WTC11 (cell line): Measurements from ENCODE around the gene MYO5B. TPM values are rescaled to one million over a fixed set of nuclear protein-coding genes. Genes with fewer than 3 reads are reported as not detected.

Experiments used
- ATAC-seq: fragments of 200-7000 bp; cut with Tn5 transposase; 2 replicates; pipeline ENCODE4 v1.10.0; 2021; ENCODE audit warnings: mild to moderate bottlenecking, moderate library complexity
- CTCF ChIA-PET: fragments of 300-600 bp; sonication (Branson Sonifier 250); formaldehyde crosslinking; loops from one replicate; lab custom pipeline; 2021; ENCODE audit warnings: antibody characterized with exemption; lab: Charles Lee
- POLR2A ChIA-PET: fragments of 350-600 bp; sonication (Branson Sonifier 250); formaldehyde crosslinking; loops from one replicate; lab custom pipeline; 2021; ENCODE audit warnings: antibody characterized with exemption; lab: Charles Lee
- DNase-seq: peaks from one replicate; pipeline ENCODE4 v3.0.0; 2021; ENCODE audit warnings: low spot score
- H3K27ac Mint-ChIP-seq: 2 replicates; pipeline ENCODE4 v1.8.0; 2021; ENCODE audit warnings: mixed read lengths
- H3K27me3 Mint-ChIP-seq: 2 replicates; pipeline ENCODE4 v1.8.0; 2021; ENCODE audit warnings: low read depth, mild to moderate bottlenecking, moderate library complexity, mixed read lengths
- H3K36me3 Mint-ChIP-seq: 2 replicates; pipeline ENCODE4 v1.8.0; 2021; ENCODE audit warnings: mixed read lengths
- H3K4me1 Mint-ChIP-seq: 2 replicates; pipeline ENCODE4 v1.8.0; 2022; ENCODE audit warnings: mixed read lengths
- H3K4me3 Mint-ChIP-seq: 2 replicates; pipeline ENCODE4 v1.8.0; 2021; ENCODE audit warnings: mild to moderate bottlenecking, moderate library complexity, mixed read lengths
- H3K9me3 Mint-ChIP-seq: 2 replicates; pipeline ENCODE4 v1.8.0; 2021; ENCODE audit warnings: mixed read lengths
- EMX1 ChIP-seq: fragments of 250-450 bp; sonication (Bioruptor Pico); IDR thresholded peaks from 2 replicates; pipeline ENCODE4 v1.8.0; 2021; ENCODE audit warnings: mild to moderate bottlenecking
- GABPB1 ChIP-seq: sonication (generic); formaldehyde crosslinking; IDR thresholded peaks from 2 replicates; pipeline ENCODE4 v1.8.1; 2023; ENCODE audit warnings: mild to moderate bottlenecking, missing genetic modification reagents
- JUN ChIP-seq: sonication (generic); formaldehyde crosslinking; IDR thresholded peaks from 2 replicates; pipeline ENCODE4 v1.8.0; 2023; ENCODE audit warnings: mild to moderate bottlenecking, missing genetic modification reagents
- NFE2L1 ChIP-seq: sonication (generic); formaldehyde crosslinking; IDR thresholded peaks from 2 replicates; pipeline ENCODE4 v1.8.1; 2023; ENCODE audit warnings: missing genetic modification reagents
- SP1 ChIP-seq: sonication (generic); formaldehyde crosslinking; conservative IDR thresholded peaks from 2 replicates; pipeline ENCODE4 v1.8.1; 2022; ENCODE audit warnings: missing genetic modification reagents
- TCF7 ChIP-seq: sonication (generic); formaldehyde crosslinking; IDR thresholded peaks from 2 replicates; pipeline ENCODE4 v1.8.0; 2022; ENCODE audit warnings: mild to moderate bottlenecking, low read depth, missing genetic modification reagents, moderate library complexity
- total RNA-seq: library from RNA; stranded (reverse); gene quantifications from 3 replicates; pipeline ENCODE4 v1.2.3, GENCODE V29; 2021
- TF ChIP-seq, protein P1 (sequence below): sonication (generic); formaldehyde crosslinking; IDR thresholded peaks from 2 replicates; pipeline ENCODE4 v1.8.0; 2022; ENCODE audit warnings: mild to moderate bottlenecking, missing genetic modification reagents
- TF ChIP-seq, protein P2 (sequence below): sonication (generic); formaldehyde crosslinking; IDR thresholded peaks from 2 replicates; pipeline ENCODE4 v1.8.1; 2022; ENCODE audit warnings: low read depth, mild to moderate bottlenecking, moderate library complexity, missing genetic modification reagents, borderline replicate concordance
- TF ChIP-seq, protein P3 (sequence below): sonication (generic); formaldehyde crosslinking; IDR thresholded peaks from 2 replicates; pipeline ENCODE4 v1.8.0; 2022; ENCODE audit warnings: mild to moderate bottlenecking, missing genetic modification reagents
- TF ChIP-seq, protein P4 (sequence below): fragments of 250-450 bp; sonication (Bioruptor Pico); conservative IDR thresholded peaks from 2 replicates; pipeline ENCODE4 v1.9.0; 2021; ENCODE audit warnings: mild to moderate bottlenecking
- TF ChIP-seq, protein P5 (sequence below): sonication (generic); formaldehyde crosslinking; IDR thresholded peaks from 2 replicates; pipeline ENCODE4 v1.8.1; 2022; ENCODE audit warnings: low read depth, missing genetic modification reagents, borderline replicate concordance
- TF ChIP-seq, protein P6 (sequence below): sonication (generic); formaldehyde crosslinking; IDR thresholded peaks from 2 replicates; pipeline ENCODE4 v1.8.1; 2023; ENCODE audit warnings: mild to moderate bottlenecking, missing genetic modification reagents

The MYO5B gene
- total RNA-seq, 1 experiment from 2014 or later = 8.7 TPM

DNA sequence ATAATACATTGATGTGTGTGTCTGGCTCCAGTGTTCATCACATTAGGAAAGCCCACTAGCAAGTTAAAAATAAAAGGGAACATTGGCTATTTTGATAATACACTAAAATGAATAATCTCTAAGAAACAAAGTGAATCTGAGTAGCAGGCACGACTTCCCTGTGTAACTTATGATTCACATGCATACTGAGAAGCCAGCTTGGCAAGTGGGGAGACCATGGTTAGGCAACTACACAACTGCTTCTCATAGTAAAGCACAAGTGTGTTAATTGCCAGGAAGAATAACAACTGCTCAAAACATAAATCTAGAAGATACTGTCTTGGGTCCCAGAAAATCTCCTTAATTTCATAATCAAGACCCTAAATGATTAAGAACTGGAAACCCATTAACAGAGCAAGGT, 4.0 kb downstream of the MYO5B start (continued):
- TF ChIP-seq, protein P1, sequence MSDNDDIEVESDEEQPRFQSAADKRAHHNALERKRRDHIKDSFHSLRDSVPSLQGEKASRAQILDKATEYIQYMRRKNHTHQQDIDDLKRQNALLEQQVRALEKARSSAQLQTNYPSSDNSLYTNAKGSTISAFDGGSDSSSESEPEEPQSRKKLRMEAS (CRISPR knock-in tag) = no peak
- no peak for TF ChIP-seq EMX1 (CRISPR knock-in tag)
- no peak for TF ChIP-seq JUN (CRISPR knock-in tag)
- TF ChIP-seq, protein P2, sequence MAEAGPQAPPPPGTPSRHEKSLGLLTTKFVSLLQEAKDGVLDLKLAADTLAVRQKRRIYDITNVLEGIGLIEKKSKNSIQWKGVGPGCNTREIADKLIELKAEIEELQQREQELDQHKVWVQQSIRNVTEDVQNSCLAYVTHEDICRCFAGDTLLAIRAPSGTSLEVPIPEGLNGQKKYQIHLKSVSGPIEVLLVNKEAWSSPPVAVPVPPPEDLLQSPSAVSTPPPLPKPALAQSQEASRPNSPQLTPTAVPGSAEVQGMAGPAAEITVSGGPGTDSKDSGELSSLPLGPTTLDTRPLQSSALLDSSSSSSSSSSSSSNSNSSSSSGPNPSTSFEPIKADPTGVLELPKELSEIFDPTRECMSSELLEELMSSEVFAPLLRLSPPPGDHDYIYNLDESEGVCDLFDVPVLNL (CRISPR knock-in tag) = no peak
- TF ChIP-seq, protein P3, sequence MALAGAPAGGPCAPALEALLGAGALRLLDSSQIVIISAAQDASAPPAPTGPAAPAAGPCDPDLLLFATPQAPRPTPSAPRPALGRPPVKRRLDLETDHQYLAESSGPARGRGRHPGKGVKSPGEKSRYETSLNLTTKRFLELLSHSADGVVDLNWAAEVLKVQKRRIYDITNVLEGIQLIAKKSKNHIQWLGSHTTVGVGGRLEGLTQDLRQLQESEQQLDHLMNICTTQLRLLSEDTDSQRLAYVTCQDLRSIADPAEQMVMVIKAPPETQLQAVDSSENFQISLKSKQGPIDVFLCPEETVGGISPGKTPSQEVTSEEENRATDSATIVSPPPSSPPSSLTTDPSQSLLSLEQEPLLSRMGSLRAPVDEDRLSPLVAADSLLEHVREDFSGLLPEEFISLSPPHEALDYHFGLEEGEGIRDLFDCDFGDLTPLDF (CRISPR knock-in tag) = no peak
- TF ChIP-seq, protein P4, sequence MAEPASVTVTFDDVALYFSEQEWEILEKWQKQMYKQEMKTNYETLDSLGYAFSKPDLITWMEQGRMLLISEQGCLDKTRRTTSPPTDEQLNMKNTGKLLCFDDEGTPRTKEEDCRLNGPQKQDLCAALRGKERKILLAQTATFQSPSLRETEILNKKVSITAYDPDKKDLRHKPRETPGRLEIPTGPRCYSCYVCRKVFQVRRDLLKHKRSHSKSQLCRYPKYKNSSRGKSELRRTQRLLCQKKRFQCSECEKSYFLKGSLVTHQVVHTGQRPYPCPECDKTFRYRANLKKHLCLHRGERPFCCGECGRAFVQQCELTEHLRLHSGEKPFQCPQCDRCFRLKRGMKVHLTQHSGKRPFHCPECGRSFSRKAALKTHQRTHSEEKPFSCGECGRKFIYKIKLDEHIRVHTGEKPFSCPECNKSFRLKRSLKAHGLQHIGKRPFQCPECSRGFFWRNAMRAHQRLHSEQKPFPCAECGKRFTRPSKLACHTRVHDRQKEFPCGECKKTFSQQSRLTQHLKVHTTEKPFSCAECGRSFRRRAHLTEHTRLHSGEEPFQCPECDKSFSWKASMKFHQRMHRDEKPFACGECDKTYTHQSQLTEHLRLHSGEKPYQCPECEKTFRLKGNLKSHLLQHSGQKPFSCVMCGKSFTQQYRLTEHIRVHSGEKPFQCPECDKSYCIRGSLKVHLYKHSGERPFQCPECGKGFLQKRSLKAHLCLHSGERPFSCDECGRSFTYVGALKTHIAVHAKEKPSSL (CRISPR knock-in tag) = no peak
- no peak for TF ChIP-seq SP1 (CRISPR knock-in tag)

DNA sequence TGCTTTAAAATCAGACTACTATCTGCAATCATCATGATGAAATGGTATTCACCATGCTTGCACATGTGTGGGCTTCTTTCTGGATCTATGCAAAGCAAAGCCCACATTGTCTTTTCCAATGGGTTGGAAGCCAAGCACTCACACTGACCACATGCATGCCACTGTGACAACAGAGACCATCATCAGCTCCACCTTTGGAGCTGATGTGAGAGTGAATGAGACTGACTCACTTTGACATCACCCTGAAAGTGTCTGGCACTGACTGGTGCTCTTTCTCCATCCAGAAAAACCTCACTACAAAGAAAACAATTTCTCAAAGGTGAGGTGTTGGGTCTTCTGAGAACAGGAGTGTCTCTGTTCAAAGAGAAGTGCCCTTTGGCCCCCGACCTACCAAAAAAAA, 4.7 kb downstream of the MYO5B start:
- no peak overlapping the region for H3K4me3 Mint-ChIP-seq
- POLR2A ChIA-PET = no interaction called here
- H3K36me3 Mint-ChIP-seq = no peaks in the 10 kb centered on the region
- TF ChIP-seq, protein P3 (CRISPR knock-in tag) = no peak
- TF ChIP-seq, all 79 proteins: peak for 0
- ATAC-seq (no peak), DNase-seq (no peak)
- Mint-ChIP-seq H3K9me3 (no peaks in the 10 kb centered on the region), H3K27me3 (peaks cover 45% of the 10 kb centered on the region), H3K4me1 (peaks cover 13% of the 10 kb centered on the region), H3K27ac (no peak overlapping the region)
- CTCF ChIA-PET = no interaction called here

DNA sequence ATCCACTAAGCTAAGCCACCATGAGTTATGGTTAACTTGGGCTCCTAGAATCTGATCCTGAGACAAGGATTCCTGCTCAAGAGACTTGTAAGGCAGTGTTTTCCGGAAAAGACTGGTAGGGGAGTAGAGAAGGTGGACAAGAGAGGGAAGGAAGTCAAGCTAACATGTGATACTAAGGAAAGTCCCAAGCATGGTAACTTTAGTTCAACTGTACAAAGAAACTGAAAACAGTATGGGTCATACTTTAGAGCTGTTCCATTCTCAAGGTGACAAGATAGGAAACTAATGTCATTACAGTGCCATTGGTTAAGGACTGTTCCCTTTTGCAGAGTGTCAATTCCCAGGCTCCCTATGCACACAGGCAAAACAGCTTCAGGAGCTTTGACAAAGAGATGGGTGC, 5.8 kb downstream of the MYO5B start:
- peaks cover 15% of the 10 kb centered on the region for H3K4me1 Mint-ChIP-seq
- TF ChIP-seq GABPB1 (no peak), NFE2L1 (CRISPR knock-in tag) (no peak), TCF7 (CRISPR knock-in tag) (no peak)
- TF ChIP-seq, protein P5, sequence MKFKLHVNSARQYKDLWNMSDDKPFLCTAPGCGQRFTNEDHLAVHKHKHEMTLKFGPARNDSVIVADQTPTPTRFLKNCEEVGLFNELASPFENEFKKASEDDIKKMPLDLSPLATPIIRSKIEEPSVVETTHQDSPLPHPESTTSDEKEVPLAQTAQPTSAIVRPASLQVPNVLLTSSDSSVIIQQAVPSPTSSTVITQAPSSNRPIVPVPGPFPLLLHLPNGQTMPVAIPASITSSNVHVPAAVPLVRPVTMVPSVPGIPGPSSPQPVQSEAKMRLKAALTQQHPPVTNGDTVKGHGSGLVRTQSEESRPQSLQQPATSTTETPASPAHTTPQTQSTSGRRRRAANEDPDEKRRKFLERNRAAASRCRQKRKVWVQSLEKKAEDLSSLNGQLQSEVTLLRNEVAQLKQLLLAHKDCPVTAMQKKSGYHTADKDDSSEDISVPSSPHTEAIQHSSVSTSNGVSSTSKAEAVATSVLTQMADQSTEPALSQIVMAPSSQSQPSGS (CRISPR knock-in tag) = no peak
- TF ChIP-seq, protein P6, sequence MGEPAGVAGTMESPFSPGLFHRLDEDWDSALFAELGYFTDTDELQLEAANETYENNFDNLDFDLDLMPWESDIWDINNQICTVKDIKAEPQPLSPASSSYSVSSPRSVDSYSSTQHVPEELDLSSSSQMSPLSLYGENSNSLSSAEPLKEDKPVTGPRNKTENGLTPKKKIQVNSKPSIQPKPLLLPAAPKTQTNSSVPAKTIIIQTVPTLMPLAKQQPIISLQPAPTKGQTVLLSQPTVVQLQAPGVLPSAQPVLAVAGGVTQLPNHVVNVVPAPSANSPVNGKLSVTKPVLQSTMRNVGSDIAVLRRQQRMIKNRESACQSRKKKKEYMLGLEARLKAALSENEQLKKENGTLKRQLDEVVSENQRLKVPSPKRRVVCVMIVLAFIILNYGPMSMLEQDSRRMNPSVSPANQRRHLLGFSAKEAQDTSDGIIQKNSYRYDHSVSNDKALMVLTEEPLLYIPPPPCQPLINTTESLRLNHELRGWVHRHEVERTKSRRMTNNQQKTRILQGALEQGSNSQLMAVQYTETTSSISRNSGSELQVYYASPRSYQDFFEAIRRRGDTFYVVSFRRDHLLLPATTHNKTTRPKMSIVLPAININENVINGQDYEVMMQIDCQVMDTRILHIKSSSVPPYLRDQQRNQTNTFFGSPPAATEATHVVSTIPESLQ = no peak
- TF ChIP-seq, protein P2 (CRISPR knock-in tag) = no peak
- CTCF ChIA-PET = no interaction called here
- POLR2A ChIA-PET = no interaction called here
- H3K36me3 Mint-ChIP-seq = no peaks in the 10 kb centered on the region
- 0 out of 2 replicates have a peak, but pooled peaks cover 2% of the 10 kb centered on the region for H3K9me3 Mint-ChIP-seq
- peaks cover 43% of the 10 kb centered on the region for H3K27me3 Mint-ChIP-seq
- no peak for DNase-seq
- H3K27ac Mint-ChIP-seq = no peak overlapping the region
- ATAC-seq = no peak
- no peak overlapping the region for H3K4me3 Mint-ChIP-seq
